Astrocyte of the hippocampus (primary cell): ENCODE results near the gene CDC42EP4.

Source experiments
- DNase-seq: peaks from one replicate; pipeline ENCODE4 v3.0.0; 2011; ENCODE audit warnings: low read depth, low spot score

The CDC42EP4 gene, protein sequence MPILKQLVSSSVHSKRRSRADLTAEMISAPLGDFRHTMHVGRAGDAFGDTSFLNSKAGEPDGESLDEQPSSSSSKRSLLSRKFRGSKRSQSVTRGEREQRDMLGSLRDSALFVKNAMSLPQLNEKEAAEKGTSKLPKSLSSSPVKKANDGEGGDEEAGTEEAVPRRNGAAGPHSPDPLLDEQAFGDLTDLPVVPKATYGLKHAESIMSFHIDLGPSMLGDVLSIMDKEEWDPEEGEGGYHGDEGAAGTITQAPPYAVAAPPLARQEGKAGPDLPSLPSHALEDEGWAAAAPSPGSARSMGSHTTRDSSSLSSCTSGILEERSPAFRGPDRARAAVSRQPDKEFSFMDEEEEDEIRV

GRCh38 chr17:73311781-73312641 is at the start of gene CDC42EP4:
CDC42EP4 (minus strand) TSS chr17:73312001; CDS start chr17:73286500, 25,501 bp downstream.
- DNase-seq, result peak; percentile 98

DNA sequence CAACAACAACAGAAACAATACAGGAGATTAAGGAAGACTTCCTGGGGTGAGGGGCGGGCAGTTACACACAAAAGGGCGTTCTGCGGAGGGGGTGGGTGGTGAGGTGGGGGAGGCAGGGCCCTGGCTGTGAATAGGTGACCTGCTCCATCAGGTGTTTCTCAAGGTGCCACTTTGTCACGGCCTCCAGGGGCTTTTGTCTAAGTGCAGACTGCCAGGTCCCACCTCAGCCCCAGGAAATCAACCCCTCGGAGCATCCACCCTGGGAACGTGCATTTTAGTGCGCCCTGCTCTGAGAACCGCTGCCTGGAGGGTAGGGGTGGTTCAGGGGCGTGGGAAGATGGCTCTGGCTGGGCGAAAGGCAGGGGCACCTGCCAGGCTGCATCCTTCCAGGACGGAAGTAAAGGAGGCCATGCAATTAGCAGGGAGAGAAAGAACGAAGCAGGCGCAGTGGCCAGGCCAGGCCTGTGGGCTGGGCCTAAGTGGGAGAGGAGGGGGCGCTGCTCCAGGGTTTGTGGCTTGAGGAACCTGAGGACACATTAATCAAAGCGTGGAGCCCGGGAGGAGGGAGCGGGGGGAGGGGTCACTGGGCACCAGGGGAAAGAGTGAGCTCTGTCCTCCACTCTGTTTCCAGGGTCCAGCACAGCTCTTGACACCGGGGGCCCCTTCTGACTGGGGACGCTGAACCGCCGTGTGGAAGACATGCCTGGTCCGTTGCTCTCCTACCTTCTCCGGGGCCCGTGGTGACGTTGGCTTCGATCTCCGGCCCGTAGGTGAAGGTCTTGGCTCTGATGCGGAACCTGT is 49.4 kb upstream of the CDC42EP4 start:
- DNase-seq, result no peak

DNA sequence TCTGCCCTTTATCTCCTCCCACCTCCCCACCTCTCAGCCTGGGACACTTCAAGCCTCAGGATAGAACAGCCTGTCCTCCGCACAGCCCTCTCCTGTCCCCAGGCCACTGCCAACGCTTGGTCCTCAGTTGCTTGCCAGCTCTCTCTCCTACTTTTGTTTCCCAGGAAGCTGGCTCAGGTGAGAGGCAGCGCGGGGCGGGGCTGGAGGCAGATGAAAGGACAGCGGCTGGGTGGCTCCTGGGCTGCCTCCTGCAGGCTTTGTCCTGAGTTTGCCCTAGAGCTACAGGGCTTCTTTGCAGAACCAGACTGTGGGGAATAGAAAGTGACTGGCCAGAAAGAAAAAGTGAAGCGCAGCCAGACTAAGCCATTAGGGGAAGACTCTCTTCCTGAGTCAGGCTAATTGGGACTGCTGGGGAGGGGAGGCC is 48.2 kb upstream of the CDC42EP4 start:
- peak; percentile 33 for DNase-seq

GRCh38 chr17:73359352-73359751 is 47.6 kb upstream of the CDC42EP4 start:
- no peak for DNase-seq

DNA sequence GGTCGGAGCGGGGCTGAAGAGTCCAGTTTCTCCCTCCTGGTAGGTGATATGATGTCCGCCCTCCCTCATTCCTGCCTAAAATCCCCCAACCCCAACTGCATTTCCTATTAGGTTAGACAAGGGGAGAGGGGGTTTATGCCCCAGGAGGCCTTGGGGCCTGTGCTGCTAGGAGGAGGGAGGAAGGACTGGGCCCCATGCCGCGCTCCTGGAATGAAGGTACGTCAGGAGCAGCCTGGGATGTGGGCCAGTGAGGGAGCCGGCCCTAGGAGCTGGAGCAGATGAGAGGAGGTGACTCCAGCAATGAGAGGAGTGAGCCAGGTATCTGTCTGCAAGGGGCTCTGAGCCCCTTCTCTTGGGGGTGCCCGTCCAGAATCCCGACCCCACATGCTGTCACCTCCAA is 46.9 kb upstream of the CDC42EP4 start:
- no peak for DNase-seq

GRCh38 chr17:73357981-73358380 is 46.2 kb upstream of the CDC42EP4 start:
- no peak for DNase-seq

DNA sequence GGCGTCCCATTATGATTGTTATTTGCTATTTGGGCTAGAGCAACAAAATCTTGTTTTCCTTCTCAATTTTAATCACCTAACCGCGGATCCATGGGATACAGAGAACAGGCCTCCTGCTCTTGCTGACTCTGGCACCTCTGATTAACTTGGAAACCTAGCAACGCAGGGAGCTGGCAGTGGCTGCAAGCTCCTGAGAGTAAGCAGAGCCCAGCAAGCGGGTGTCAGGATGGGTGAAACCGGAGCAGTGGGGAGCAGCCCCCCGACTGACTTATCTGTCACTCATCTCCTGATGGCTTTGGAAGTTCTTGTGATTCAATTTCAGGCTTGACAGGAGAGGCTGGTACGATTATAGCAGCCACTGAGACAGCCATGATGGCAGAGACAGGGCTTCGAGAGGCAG is 45.5 kb upstream of the CDC42EP4 start:
- peak; percentile 55 for DNase-seq

- DNase-seq, result no peak
Measured at GRCh38 chr17:73356561-73357170, 44.9 kb upstream of the CDC42EP4 start.

DNA sequence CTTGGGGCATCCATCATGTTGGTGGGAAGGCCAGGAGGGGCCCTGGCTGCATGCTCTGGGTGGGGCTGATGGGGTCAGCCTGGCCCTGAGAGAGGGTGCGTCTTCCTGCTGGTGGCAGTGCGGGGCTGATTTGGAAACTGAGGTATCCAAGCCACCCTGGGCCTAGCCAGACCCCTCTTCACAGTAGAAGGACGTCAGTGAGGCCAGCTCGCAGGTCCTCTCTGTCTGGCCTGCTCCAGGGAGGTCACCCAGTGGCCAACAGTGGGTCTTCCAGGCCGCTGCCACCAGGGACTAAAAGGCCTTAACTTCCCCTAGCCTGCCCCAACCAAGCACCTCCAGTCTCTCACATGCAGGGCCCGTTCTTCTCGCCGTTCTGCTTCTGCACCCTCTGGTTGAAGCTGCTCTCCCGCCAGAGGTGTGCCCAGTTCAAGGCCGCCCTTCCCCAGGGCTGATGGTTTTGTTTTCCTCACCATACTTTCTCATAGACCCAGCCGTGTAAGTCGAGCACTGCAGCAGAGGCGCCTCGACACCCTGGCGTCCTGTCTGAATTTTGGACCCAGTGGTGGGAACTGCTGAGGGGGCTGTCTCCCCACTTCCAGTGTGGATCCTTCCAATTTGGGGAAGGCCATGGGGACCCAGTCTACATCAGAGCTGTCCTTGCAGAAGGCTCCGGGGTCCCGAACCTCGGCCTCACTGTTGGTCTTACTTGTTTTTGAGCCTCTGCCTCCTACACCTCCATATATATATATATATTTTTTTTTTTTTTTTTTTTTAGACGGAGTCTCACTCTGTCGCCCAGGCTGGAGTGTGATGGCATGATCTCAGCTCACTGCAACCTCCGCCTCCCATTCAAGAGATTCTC is 42.9 kb upstream of the CDC42EP4 start:
- DNase-seq, result no peak

GRCh38 chr17:73352261-73352660 is 40.5 kb upstream of the CDC42EP4 start:
- no peak for DNase-seq

DNA sequence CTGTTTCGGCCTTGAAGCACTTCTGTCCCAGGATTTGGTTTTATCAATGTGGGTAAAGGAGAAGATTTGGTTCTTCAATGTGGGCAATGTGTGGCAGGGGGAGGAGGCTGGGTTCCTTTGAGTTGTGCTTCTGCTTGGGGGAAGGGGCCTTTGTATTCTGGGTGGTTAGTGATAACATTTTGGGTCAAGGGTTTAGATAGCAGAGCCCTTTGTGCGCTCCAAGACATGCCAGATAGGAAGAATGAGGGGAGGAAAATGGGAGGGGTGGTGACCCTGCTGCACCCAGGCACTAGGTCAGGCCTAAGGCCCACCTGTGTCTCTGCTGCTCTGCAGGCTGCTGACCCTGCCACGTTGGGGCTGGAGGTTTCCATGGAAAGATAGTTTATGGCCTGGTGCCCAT is 40.0 kb upstream of the CDC42EP4 start:
- no peak for DNase-seq

GRCh38 chr17:73350864-73351263 is 39.1 kb upstream of the CDC42EP4 start:
- no peak for DNase-seq

GRCh38 chr17:73349647-73350046 is 37.8 kb upstream of the CDC42EP4 start:
- DNase-seq, result no peak

DNA sequence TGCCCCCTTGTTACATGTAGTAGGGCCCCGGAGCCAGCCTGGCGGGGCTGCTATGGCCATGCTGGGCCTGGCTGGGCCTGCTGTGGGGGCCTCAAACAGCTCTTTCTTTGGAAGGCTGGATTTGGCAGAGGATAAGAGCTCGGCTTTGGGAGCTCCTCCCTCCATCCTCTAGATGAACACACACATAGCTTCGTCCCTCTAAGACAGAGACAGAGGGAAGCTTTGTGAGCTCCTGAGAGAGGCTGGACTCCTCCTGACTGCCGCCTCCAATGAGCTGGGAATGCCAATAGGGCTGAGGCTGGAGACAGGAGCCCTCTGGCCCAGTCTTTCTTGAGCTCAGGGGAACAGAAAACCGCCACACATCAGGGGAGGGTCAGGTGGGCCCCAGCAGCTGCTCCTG is 37.3 kb upstream of the CDC42EP4 start:
- DNase-seq, result peak; percentile 38

DNA sequence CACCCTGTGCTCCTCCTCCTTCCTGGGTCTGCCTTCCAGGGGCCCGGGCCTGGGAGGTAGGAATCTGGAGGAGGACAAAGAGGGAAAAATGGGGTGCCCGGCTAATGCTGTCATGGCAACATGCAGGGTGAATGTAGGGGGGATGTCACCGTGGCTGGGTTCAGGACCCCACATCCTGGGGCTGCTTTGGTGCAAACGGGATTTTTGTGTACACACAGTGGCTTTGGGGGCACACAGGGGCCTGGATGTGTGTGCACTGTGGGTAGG is 37.0 kb upstream of the CDC42EP4 start:
- DNase-seq, result no peak

DNA sequence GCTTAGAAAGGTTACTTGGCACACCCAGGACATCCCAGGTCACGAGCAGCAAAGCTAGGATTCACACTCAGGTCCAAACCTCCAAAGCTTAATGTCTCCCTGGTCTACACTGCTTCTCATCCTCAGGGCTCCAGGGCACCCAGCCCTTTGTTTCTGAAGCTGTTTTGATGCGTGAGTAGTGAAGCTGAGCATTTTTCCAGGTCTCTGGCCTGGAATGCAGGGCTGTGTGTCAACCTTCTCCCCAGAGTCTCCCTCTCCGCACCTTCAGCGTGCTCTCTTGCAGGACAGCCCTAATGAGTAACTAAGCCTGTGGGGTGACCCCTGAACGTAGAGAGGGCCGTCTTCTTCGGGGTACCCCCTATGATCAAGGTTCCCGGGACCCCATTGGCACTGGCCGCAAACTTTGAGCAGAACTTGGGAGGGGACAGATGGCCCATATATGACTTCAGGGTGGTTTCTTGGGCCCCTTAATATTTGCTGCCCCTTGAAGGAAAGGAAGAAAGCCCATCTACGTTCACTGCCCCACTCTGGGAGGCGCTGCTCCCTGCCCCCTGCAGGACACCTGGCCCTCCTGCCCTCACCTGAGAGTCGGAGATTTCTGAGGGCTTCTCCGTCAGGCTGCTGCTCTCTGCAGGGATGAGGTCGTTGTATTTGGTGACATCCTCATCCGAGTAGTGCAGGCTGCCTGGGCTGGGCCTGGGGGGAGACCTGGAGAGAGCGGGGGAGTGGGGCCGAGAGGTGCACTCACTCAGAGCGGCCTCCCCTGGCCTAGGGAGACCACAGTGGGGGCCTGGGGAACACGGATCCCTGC is 36.4 kb upstream of the CDC42EP4 start:
- no peak for DNase-seq

DNA sequence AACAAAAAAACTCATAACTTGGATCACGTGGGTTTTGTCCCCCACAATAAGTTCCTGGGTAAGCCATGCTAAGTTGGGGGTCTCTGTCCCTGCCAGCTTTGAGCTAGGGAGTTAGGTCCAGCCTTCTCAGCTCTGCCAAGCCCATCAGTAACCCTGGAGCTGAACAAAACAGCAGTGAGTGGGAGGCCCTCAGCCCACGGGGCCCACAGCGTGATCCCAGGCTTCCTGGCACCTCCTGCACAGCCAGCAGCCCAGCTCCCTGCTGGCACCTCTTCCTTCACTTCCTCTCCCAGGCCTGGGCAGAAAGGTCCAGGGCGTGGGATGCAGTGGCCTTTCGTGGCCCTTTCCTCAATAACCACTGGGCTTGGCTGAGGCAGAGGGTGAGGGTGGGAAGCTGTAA is 35.5 kb upstream of the CDC42EP4 start:
- peak; percentile 29 for DNase-seq

DNA sequence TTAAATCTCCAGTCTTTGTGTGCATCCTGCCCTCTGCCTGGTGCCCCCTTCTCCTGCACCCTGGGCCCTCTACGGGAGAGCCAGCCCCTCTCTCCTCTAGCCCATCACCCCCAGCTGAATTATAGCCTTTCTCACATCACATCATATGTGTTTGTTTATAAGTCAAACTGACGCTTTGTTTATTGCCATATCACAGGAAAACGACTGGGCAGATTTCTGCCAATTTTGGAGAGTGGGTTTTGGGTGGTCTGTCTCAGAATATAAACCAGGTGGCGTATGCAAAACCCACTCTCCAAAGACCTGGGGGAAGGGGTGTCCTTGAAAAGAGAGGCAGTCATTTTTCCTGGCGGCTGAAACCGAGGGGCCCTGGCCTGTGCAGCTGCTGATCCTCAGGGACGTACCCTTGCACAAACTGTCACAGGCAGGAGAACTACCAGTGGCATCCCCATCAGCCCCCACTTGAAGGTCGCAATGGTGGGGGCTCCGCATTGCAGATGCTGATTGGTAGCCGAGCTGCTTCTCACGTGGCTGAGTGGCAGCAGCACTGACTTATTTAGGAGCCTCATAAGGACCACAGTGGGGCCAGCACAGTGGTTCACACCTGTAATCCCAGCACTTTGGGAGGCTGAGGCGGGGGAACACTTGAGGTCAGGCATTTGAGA is 34.8 kb upstream of the CDC42EP4 start:
- no peak for DNase-seq

- peak; percentile 33 for DNase-seq
Measured at GRCh38 chr17:73343739-73344454, 32.1 kb upstream of the CDC42EP4 start.
